Erythroblast (primary cell): Measurements from ENCODE around the gene ESYT3.
"Not testable (repeated sequence)": the region's sequence is repeated elsewhere in the genome, so short reads cannot be mapped to it uniquely, and the experiment has no call there.

Experiments
- GATA1 ChIP-seq: IDR thresholded peaks from 2 replicates; pipeline ENCODE4 v1.6.1; 2011; ENCODE audit warnings: low read depth, mild to moderate bottlenecking, control low read depth, low read length, moderate library complexity
- POLR2A ChIP-seq: IDR thresholded peaks from 2 replicates; pipeline ENCODE4 v1.6.1; 2011; ENCODE audit warnings: mild to moderate bottlenecking, low read length

GRCh38 chr3:138495638-138496037 lies 61.2 kb downstream of the ESYT3 start:
- TF ChIP-seq POLR2A, GATA1: not testable (repeated sequence)
